Esophagus mucosa (tissue), 1 donor: ENCODE data around the gene FZR1. TPM values are rescaled to one million over a fixed set of nuclear protein-coding genes. Genes with fewer than 3 reads are reported as not detected.
"Not testable (repeated sequence)": the region's sequence is repeated elsewhere in the genome, so short reads cannot be mapped to it uniquely, and the experiment has no call there.

ENCODE experiments used
- ATAC-seq: fragments of 200-7000 bp; cut with Tn5 transposase; one replicate; pipeline ENCODE4 v1.9.1; 2020
- total RNA-seq: library from RNA; stranded (reverse); gene quantifications from one replicate; pipeline ENCODE4 v1.2.4, GENCODE V29; 2023
- donor health status: DM: yes; HTN: yes; CAD: no.

The FZR1 gene
- total RNA-seq, 1 donor from 2014 or later, result 38.5 TPM

- ATAC-seq, result no peak
These were observed 41.7 kb downstream of the FZR1 start for GRCh38 chr19:3547767-3548282.

DNA sequence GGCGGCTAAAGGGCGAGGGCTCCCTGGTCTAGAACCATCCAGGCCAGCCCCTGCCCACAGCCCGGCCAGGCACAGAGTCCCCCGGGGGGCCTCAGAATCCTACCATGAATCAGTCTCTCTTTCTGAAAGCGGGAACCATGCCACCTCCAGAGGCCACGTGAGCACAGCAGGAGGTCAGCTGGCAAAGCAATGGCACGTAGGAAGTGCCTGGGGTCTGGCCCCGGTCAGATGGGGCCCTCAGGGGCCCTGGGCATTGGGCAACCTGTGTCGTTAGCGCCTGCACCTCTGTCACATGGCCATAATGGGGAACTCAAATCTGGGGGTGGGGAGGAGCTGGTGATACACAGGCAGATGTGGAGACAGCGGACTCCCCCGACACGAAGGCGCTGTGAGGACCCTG is 42.5 kb downstream of the FZR1 start:
- no peak for ATAC-seq

- ATAC-seq, result no peak
These were observed 43.7 kb downstream of the FZR1 start for GRCh38 chr19:3549816-3550215.

DNA sequence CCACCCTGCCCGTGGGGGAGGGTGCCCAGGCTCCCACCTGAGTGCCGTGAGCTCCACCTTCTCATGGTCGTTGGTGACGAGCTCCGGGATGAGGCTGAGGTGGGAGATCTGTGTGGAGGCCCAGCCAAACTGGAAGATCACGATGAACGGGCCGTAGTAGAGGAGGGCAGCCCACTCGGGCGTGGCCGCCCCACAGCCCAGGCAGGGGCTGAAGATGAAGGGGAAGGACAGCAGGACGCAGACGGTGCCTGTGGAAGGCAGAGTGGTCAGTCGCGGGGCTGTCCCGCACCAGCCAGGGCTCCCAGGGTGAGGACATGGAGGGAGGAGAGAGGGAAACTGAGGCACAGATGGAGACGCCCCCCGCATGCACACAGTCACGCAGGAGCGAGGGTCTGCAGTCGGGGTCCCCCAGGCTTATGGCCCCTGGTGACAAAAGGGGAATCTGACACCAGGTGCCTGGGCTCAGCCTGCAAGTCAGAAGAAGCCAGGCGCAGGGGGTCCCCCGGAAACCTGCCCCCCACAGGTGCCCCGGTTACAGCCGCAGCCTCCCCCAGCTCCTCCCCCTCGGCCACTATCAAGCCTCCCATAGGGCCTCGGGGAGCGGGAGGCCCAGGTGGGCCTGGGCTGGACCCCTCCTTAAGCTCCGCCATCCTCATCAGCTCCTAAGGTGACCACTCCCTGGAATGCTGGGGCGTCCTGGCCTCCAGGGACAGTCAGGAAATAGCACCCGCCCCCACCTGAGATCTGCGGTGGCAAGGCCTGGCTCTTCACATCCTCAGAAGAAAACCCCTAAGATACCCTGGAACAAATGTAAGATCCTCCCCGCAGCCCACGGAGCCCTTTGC is 45.1 kb downstream of the FZR1 start:
- ATAC-seq, result no peak

- ATAC-seq, result no peak
These were observed 45.6 kb downstream of the FZR1 start for GRCh38 chr19:3551792-3552095.

- no peak for ATAC-seq
These were observed 48.4 kb downstream of the FZR1 start for GRCh38 chr19:3554254-3555083.

DNA sequence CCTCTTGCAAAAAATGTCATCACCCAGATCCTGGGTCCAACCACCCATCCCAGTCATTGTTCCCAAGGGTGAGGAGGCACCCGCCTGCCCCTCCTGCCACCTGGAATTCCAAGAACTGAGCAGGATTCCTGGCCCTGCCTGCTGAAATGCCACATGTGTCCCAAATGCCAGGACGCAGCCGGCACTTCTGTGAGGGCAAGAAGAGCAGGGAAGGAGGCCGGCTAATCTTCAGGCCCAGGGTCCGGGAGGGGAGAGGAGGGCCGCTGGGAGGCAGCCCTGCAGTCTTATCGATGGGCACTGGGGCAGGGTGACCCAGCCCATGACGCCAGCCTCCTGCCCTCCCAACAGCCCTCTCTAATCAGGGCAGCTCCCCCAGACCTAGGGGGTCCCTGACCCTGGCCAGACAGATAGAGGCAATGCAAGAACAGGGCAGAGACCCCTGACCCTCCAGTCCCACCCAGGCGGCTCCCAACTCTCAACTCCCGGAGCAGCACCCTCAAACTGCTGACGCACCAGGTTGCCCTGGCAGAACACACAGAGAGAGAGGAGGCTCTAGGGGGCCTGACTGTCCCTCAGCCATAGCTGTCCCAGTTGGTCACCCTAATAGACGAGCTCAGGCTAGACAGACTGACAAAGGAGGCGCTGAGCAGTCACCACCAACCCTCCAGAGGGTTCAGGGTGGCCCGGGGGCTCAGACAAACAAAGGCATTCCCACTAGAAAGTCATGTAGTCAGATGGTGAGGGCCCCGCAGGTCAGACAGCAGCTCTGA is 49.7 kb downstream of the FZR1 start:
- no peak for ATAC-seq

DNA sequence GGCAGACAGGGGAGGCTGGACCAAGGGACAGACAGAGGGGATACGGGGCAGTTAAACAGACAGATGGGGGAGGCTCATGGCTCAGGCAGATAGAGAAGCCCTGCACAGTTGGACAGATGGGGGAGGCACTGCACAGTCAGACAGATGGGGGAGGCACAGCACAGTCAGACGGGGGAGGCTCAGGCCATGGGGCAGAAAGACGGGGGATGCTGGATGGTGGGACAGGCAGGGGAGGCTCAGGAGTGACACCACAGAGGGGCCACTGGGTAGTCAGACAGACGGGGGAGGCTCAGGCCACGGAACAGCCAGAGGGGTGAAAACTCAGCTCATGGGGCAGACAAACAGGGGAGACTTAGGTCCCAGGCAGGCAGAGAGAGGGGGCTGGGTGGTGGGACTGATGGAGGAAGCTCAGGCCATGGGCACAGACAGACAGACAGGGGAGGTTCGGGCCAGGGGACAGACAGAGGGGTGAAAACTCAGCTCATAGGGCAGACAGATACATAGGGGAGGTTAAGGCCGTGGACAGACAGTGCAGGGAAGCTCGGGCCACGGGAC is 50.4 kb downstream of the FZR1 start:
- ATAC-seq, result no peak

DNA sequence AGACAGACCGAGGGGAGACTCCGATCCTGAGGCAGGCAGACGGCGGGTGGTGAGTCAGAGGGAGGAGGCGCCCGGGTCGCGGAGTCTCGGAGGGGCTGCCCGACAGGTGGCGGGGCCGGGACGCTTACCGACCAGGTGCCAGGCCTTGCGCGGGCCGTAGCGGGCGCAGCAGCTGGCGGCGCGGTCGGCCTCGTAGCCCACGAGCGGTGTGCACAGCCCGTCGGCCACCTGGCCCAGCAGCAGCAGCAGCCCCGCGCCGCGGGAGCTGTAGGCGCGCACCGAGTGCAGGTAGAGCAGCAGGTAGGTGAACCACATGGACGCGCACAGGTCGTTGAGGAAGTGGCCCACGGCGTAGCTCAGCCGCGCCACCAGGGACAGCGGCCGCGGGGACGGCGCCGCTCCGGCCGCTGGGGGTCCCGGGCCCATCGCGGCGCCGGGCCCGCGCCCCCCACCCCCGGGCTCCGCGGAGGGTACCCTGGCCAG is 50.9 kb downstream of the FZR1 start:
- peak; percentile 40 for ATAC-seq

DNA sequence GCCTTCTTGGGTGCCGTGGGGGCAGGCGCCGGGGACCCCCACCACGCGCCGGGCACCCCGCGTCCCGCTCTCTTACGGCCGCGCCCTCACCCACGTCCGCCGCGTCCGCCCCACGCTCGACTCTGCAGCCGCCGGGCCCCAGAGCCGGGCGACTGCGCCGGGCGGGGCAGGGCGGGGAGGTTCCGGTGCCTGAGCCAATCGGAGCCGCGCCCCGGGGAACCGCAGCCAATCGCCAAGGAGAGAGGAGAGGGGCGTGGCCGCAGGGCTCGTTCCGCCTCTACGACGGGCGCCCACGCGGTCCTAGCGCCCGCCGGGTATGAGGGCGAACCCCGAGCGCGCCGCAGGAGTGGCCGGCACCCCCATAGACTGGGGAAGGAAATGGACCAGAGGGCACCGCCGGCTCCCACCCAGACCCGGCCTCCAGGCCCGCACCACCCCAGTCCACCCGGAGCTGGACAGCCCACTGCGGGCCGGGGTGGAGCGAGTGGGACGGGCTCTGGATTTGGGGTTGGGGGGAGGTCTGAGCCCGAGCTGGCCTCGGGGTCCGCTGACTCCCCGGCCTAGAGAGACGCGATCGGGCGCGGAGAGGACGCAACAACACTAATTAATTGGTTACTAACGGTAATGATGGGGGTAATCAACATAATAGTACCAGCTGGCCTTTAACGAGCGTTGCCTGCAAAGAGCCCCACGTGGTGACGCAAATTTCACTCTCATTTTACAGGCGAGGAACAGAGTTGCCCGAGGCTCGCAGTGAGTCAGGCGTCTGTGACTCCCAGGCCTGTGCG is 51.5 kb downstream of the FZR1 start, which contains the start of gene MFSD12:
Gene MFSD12, minus strand, starts transcription at position 126 of the 788 bp plus-strand sequence. CDS start 183 bp downstream, outside the sequence.
- ATAC-seq, result peak; percentile 95

GRCh38 chr19:3563709-3564524 is 57.8 kb downstream of the FZR1 start:
- no peak for ATAC-seq

- no peak for ATAC-seq
These were observed 59.0 kb downstream of the FZR1 start for GRCh38 chr19:3565139-3565538.

DNA sequence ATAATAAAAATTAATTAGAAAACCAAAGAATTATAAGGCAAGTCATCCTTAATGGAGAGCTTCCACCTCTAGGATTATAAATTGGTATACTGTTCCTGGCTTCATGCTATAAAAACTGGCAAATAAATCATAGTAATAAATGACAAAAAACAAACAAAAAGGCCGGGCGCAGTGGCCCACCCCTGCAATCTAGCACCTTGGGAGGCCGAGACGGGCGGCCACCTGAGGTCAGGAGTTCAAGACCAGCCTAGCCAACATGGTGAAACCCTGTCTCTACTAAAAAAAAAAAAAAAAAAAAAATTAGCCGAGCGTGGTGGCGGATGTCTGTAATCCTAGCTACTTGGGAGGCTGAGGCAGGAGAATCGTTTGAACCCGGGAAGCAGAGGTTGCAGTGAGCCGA is 63.9 kb downstream of the FZR1 start:
- ATAC-seq, result not testable (repeated sequence)

GRCh38 chr19:3570606-3571011 is 64.5 kb downstream of the FZR1 start:
- no peak for ATAC-seq

DNA sequence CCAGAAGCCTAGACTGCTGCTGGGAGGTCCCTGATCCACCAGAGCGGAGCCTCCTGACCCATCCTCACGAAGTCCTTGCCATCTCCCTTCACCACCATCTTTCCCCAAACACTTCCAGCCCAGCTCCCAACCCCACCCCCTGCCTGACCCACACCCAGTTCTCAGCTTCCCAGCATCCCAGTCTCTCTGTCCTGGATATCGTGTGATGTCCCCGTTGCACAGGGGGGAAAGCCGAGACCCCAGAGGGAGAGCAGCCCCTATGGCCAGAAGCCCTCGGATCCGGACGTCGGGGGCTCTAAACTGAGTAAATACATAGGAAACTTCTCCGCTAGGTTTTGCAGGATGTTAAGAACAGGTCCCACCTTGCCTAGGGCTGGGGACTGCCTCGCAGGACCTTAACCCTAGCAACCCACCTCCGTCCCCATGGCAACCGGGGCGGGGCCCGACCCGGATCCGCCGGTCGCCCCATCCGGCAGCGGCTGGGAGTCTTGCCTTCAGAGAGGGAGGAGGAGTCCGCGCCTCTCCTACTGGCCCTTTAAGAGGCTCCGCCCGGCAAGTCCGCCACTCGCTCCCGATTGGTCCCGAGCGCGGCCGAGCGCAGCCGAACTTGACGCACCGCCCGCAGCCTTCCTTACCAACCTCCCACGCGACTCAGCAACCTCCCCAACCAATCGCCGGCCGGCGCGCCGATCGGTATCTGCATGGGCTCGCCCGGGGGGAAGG is 66.2 kb downstream of the FZR1 start:
- ATAC-seq, result peak; percentile 89

GRCh38 chr19:3572855-3573161 is 66.7 kb downstream of the FZR1 start, which contains the start of gene HMG20B:
Gene HMG20B (plus strand): TSS chr19:3572944. CDS start chr19:3573310, 366 bp downstream.
- no peak for ATAC-seq

- peak; percentile 6 for ATAC-seq
These were observed 67.2 kb downstream of the FZR1 start for GRCh38 chr19:3573162-3573857.

DNA sequence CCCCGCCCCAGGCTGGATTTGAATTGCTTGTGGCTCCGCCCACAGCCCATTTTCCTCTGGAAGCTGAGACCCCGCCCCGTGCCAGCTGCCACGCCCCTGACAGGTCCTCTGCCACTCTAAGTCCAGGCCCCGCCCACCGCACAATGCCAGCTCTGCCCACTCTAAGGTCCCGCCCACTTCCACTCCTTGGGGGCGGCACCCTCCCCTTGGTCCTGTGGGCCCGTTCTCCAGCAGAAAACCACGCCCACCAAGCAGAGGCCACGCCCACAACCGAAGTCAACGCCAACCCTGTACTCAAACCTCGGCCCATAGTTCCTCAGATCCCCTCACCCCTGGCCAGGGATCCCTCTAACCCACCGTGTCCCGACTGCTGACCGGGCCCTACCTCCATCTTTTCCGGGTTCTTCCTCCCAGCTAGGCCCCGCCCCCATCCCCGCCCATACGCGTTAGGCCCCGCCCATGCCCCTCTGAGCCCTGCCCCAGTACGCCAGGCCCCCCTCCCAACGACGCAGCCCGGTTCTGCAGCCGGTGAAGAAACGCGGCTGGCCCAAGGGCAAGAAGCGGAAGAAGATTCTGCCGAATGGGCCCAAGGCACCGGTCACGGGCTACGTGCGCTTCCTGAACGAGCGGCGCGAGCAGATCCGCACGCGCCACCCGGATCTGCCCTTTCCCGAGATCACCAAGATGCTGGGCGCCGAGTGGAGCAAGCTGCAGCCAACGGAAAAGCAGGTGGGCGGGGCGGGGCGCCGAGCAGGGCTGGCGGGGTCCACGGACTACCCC is 67.9 kb downstream of the FZR1 start:
- peak; percentile 70 for ATAC-seq
